Tibial nerve (tissue), 4 donors: Measurements from ENCODE around the gene MS4A3.
"Not testable (repeated sequence)": the region's sequence is repeated elsewhere in the genome, so short reads cannot be mapped to it uniquely, and the experiment has no call there.

ENCODE experiments used
- EP300 ChIP-seq, 2 donors: sonication (generic); formaldehyde crosslinking; IDR thresholded peaks; one replicate each; pipeline ENCODE4 v1.6.1; 2017; ENCODE audit warnings: antibody characterized with exemption in 2 of 2, mild to moderate bottlenecking in 1 of 2
- TF ChIP-seq, protein P1 (sequence below), 5 experiments: fragments of 200-600 bp in 3 of 5; fragments of 450-650 bp in 2 of 5; sonication (generic) in 3 of 5; IDR thresholded peaks; one replicate each; pipeline ENCODE4 v1.5.1; 2016 to 2019; ENCODE audit warnings: antibody characterized with exemption in 5 of 5, mild to moderate bottlenecking in 3 of 5, moderate library complexity in 2 of 5

- not testable (repeated sequence) for TF ChIP-seq EP300 (IDR thresholded peaks at IDR 0.05)
- TF ChIP-seq, protein P1, sequence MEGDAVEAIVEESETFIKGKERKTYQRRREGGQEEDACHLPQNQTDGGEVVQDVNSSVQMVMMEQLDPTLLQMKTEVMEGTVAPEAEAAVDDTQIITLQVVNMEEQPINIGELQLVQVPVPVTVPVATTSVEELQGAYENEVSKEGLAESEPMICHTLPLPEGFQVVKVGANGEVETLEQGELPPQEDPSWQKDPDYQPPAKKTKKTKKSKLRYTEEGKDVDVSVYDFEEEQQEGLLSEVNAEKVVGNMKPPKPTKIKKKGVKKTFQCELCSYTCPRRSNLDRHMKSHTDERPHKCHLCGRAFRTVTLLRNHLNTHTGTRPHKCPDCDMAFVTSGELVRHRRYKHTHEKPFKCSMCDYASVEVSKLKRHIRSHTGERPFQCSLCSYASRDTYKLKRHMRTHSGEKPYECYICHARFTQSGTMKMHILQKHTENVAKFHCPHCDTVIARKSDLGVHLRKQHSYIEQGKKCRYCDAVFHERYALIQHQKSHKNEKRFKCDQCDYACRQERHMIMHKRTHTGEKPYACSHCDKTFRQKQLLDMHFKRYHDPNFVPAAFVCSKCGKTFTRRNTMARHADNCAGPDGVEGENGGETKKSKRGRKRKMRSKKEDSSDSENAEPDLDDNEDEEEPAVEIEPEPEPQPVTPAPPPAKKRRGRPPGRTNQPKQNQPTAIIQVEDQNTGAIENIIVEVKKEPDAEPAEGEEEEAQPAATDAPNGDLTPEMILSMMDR (IDR thresholded peaks at IDR 0.05): not testable (repeated sequence)
These were observed 48.1 kb downstream of the MS4A3 start for GRCh38 chr11:60104471-60105115.
